ENCODE measurements around the gene MAST4.

The MAST4 gene

GRCh38 chr5:67063055-67063454 is 466.9 kb downstream of the MAST4 start:
- TF ChIP-seq CTCF (conservative IDR thresholded peaks at IDR 0.05; ENCODE audit: low read length) = no peak
- no peak for DNase-seq (ENCODE audit: low read depth)

GRCh38 chr5:67063791-67064190 is 467.6 kb downstream of the MAST4 start:
- TF ChIP-seq CTCF (conservative IDR thresholded peaks at IDR 0.05; ENCODE audit: low read length) = no peak

More at GRCh38 chr5:67063055-67063454, 466.9 kb downstream of the MAST4 start:
- no peak overlapping the region for H3K4me3 ChIP-seq (ENCODE audit: low read length)

GRCh38 chr5:67065237-67065636 is 469.0 kb downstream of the MAST4 start:
- no peak for DNase-seq (ENCODE audit: low read depth)
- no peak for TF ChIP-seq CTCF (conservative IDR thresholded peaks at IDR 0.05; ENCODE audit: low read length)
- H3K4me3 ChIP-seq (ENCODE audit: low read length) = no peak overlapping the region

More at GRCh38 chr5:67063791-67064190, 467.6 kb downstream of the MAST4 start:
- H3K4me3 ChIP-seq (ENCODE audit: low read length) = no peak overlapping the region
- peak; percentile 4 for DNase-seq (ENCODE audit: low read depth)

GRCh38 chr5:67065696-67066095 is 469.5 kb downstream of the MAST4 start:
- DNase-seq (ENCODE audit: low read depth) = no peak
- TF ChIP-seq CTCF (conservative IDR thresholded peaks at IDR 0.05; ENCODE audit: low read length) = no peak
- H3K4me3 ChIP-seq (ENCODE audit: low read length) = no peak overlapping the region

GRCh38 chr5:67066815-67067214 is 470.6 kb downstream of the MAST4 start:
- no peak overlapping the region for H3K4me3 ChIP-seq (ENCODE audit: low read length)
- TF ChIP-seq CTCF (conservative IDR thresholded peaks at IDR 0.05; ENCODE audit: low read length) = no peak
- no peak for DNase-seq (ENCODE audit: low read depth)

- no peak for DNase-seq (ENCODE audit: low read depth)
- TF ChIP-seq CTCF (conservative IDR thresholded peaks at IDR 0.05; ENCODE audit: low read length) = no peak
These were observed 477.0 kb downstream of the MAST4 start for GRCh38 chr5:67073045-67073680.

GRCh38 chr5:67077296-67077695 is 481.1 kb downstream of the MAST4 start:
- no peak for TF ChIP-seq CTCF (conservative IDR thresholded peaks at IDR 0.05; ENCODE audit: low read length)
- H3K4me3 ChIP-seq (ENCODE audit: low read length) = no peak overlapping the region
- no peak for DNase-seq (ENCODE audit: low read depth)

More at GRCh38 chr5:67073045-67073680, 477.0 kb downstream of the MAST4 start:
- no peak overlapping the region for H3K4me3 ChIP-seq (ENCODE audit: low read length)
